Measurements from ENCODE around the gene HSD11B2. TPM values are rescaled to one million over a fixed set of nuclear protein-coding genes. Genes with fewer than 3 reads are reported as not detected.
A peak's percentile ranks its signal among the peaks of the same experiment; 100 is the strongest.

Gene HSD11B2
- total RNA-seq, 1 experiment from 2014 or later = not detected

GRCh38 chr16:67482233-67482924 lies 51.5 kb downstream of the HSD11B2 start:
- H3K4me3 ChIP-seq (ENCODE audit: low read length) = peak overlapping the region; percentile 96
- no peaks in the 10 kb centered on the region for H3K27me3 ChIP-seq (ENCODE audit: low read length)
- peak overlapping the region; percentile 92; the same call in 1 of the 2 replicates for H3K27ac ChIP-seq (ENCODE audit: low read length)
- H3K9me3 ChIP-seq (ENCODE audit: low read length) = no peaks in the 10 kb centered on the region
- peaks cover 54% of the 10 kb centered on the region for H3K4me1 ChIP-seq (ENCODE audit: low read length)
- no peaks in the 10 kb centered on the region for H3K9me2 ChIP-seq (replicated peaks; ENCODE audit: insufficient read depth, low read length)
- no peak for DNase-seq
- H3K9ac ChIP-seq (ENCODE audit: low read length) = peak overlapping the region; percentile 97
- H4K20me1 ChIP-seq (ENCODE audit: insufficient read depth, low read depth, low read length) = no peaks in the 10 kb centered on the region
- no peak overlapping the region for H2AFZ ChIP-seq (ENCODE audit: low read length)
- H3K79me2 ChIP-seq (ENCODE audit: low read length) = peaks cover 44% of the 10 kb centered on the region
- no peaks in the 10 kb centered on the region for H3K36me3 ChIP-seq (ENCODE audit: insufficient read depth, low read length)
- H3K4me2 ChIP-seq (ENCODE audit: low read depth, low read length, poor library complexity, severe bottlenecking) = peak overlapping the region; percentile 92

- peak within 1 kb of the TSS; percentile 97 for H3K9ac ChIP-seq (ENCODE audit: low read length)
- no peak within 1 kb of the TSS for H2AFZ ChIP-seq (ENCODE audit: low read length)
- H3K9me3 ChIP-seq (ENCODE audit: low read length) = no peaks in the 10 kb centered on the region
- H3K4me3 ChIP-seq (ENCODE audit: low read length) = peak within 1 kb of the TSS; percentile 96
- H3K27me3 ChIP-seq (ENCODE audit: low read length) = no peaks in the 10 kb centered on the region
- H3K4me2 ChIP-seq (ENCODE audit: low read depth, low read length, poor library complexity, severe bottlenecking) = peak within 1 kb of the TSS; percentile 92
- peaks cover 37% of the 10 kb centered on the region for H3K79me2 ChIP-seq (ENCODE audit: low read length)
- no peaks in the 10 kb centered on the region for H4K20me1 ChIP-seq (ENCODE audit: insufficient read depth, low read depth, low read length)
- H3K9me2 ChIP-seq (replicated peaks; ENCODE audit: insufficient read depth, low read length) = no peaks in the 10 kb centered on the region
- DNase-seq = no peak
- no peaks in the 10 kb centered on the region for H3K36me3 ChIP-seq (ENCODE audit: insufficient read depth, low read length)
- H3K27ac ChIP-seq (ENCODE audit: low read length) = peak within 1 kb of the TSS; percentile 92; the same call in 1 of the 2 replicates
- H3K4me1 ChIP-seq (ENCODE audit: low read length) = peaks cover 62% of the 10 kb centered on the region
Measured at GRCh38 chr16:67483150-67483549, 52.2 kb downstream of the HSD11B2 start, which contains the start of gene AGRP. AGRP (minus strand) TSS chr16:67483547; CDS start chr16:67483398, 149 bp downstream.

DNA sequence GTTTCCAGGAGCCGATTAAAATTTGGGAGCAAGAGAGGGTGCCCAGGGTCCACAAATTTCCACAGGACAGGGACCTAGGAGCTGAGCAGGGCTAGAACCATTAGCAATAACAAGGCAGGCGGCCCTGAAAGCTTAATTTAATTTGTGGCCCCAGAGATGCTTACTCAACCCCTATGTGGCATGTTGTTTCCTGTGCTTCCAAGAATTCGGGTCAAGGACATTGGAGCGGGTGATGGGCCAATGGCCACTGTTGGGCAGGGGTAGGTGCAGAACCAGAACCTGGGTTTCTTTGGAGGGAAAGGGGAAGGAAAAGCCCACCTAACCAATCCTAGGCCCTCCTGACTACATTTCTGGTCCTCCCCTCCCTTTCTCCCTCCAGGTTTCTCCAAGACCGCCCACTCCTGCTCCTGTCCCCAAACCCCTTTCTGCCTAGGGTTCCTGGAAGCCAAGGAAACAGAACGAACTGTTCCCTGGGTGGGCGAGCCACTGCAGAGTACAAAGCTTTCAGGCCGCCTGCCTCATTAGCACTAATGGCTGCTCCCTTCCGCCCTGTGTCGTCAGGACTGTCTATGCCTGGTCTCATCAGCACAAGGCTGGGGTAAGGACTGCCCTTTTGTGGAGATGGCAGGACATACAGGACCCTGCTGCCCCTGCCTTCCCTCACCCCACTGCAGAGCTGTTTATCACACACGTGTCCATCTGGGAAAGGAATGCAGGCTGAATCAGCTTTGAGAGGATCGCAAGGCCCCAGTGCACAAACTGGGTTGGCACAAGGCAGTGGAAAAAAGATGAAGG lies 53.0 kb downstream of the HSD11B2 start:
- no peaks in the 10 kb centered on the region for H3K36me3 ChIP-seq (ENCODE audit: insufficient read depth, low read length)
- H3K79me2 ChIP-seq (ENCODE audit: low read length) = peaks cover 31% of the 10 kb centered on the region
- no peaks in the 10 kb centered on the region for H3K27me3 ChIP-seq (ENCODE audit: low read length)
- H3K4me3 ChIP-seq (ENCODE audit: low read length) = no peak overlapping the region
- 0 out of 2 replicates have a peak overlapping the region, but pooled peaks have one; percentile 30 for H3K27ac ChIP-seq (ENCODE audit: low read length)
- H2AFZ ChIP-seq (ENCODE audit: low read length) = no peak overlapping the region
- peak overlapping the region; percentile 92 for H3K4me2 ChIP-seq (ENCODE audit: low read depth, low read length, poor library complexity, severe bottlenecking)
- no peaks in the 10 kb centered on the region for H4K20me1 ChIP-seq (ENCODE audit: insufficient read depth, low read depth, low read length)
- H3K9me2 ChIP-seq (replicated peaks; ENCODE audit: insufficient read depth, low read length) = no peaks in the 10 kb centered on the region
- H3K4me1 ChIP-seq (ENCODE audit: low read length) = peaks cover 69% of the 10 kb centered on the region
- no peaks in the 10 kb centered on the region for H3K9me3 ChIP-seq (ENCODE audit: low read length)
- no peak for DNase-seq
- H3K9ac ChIP-seq (ENCODE audit: low read length) = peak overlapping the region; percentile 97; the same call in 1 of the 2 replicates

DNA sequence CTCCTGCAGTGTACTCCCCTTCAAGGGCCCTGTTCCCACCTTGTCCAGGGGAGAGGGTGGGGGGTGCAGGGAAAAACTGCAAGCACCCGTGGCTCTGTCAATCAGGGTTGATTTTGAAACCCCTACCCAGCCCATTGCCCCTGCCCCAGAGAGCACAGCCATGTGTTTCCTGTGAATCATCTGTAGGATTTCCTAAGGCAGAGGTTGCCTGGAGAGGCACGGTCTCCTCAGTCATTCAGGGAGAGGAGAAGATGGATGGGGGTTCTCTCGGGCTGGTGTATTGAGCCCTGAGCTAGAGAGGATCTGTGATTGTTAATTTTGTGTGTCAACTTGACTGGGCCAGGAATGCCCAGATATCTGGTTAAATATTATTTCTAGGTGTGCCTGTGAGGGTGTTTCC lies 55.9 kb downstream of the HSD11B2 start:
- H2AFZ ChIP-seq (ENCODE audit: low read length) = no peak overlapping the region
- 0 out of 2 replicates have a peak overlapping the region, but pooled peaks have one; percentile 20 for H3K27ac ChIP-seq (ENCODE audit: low read length)
- H3K27me3 ChIP-seq (ENCODE audit: low read length) = no peaks in the 10 kb centered on the region
- no peaks in the 10 kb centered on the region for H3K9me3 ChIP-seq (ENCODE audit: low read length)
- peaks cover 16% of the 10 kb centered on the region for H3K79me2 ChIP-seq (ENCODE audit: low read length)
- no peak overlapping the region for H3K4me3 ChIP-seq (ENCODE audit: low read length)
- no peaks in the 10 kb centered on the region for H4K20me1 ChIP-seq (ENCODE audit: insufficient read depth, low read depth, low read length)
- no peaks in the 10 kb centered on the region for H3K9me2 ChIP-seq (replicated peaks; ENCODE audit: insufficient read depth, low read length)
- no peaks in the 10 kb centered on the region for H3K36me3 ChIP-seq (ENCODE audit: insufficient read depth, low read length)
- H3K9ac ChIP-seq (ENCODE audit: low read length) = no peak overlapping the region
- DNase-seq = peak; percentile 36
- no peak overlapping the region for H3K4me2 ChIP-seq (ENCODE audit: low read depth, low read length, poor library complexity, severe bottlenecking)
- peaks cover 75% of the 10 kb centered on the region for H3K4me1 ChIP-seq (ENCODE audit: low read length)

Small RNA genes lying within 50 kb of the gene (small RNA-seq; reads per million reads assigned to genes)
- gene RNU1-123P = not detected

Other genes with a start within 250 kb of the HSD11B2 start
- gene MATCAP1, start 247.2 kb upstream of the HSD11B2 start, total RNA-seq (2014; rRNA removed; shearing (Covaris generic); ENCODE audit: low replicate concordance) = 6.8 and 16.9 TPM in 2 replicates
- gene EXOC3L1, start 241.0 kb upstream of the HSD11B2 start, total RNA-seq (2014; rRNA removed; shearing (Covaris generic); ENCODE audit: low replicate concordance) = not detected in 2 replicates
- gene E2F4, start 239.0 kb upstream of the HSD11B2 start, total RNA-seq (2014; rRNA removed; shearing (Covaris generic); ENCODE audit: low replicate concordance) = 109 and 171 TPM in 2 replicates
- gene ELMO3, start 232.0 kb upstream of the HSD11B2 start, total RNA-seq (2014; rRNA removed; shearing (Covaris generic); ENCODE audit: low replicate concordance) = 0.82 and 5.6 TPM in 2 replicates
- gene TMEM208, start 204.0 kb upstream of the HSD11B2 start, total RNA-seq (2014; rRNA removed; shearing (Covaris generic); ENCODE audit: low replicate concordance) = 19.5 and 38.9 TPM in 2 replicates
- gene FHOD1, start 183.6 kb upstream of the HSD11B2 start, total RNA-seq (2014; rRNA removed; shearing (Covaris generic); ENCODE audit: low replicate concordance) = 29.1 and 33.1 TPM in 2 replicates
- gene SLC9A5, start 182.1 kb upstream of the HSD11B2 start, total RNA-seq (2014; rRNA removed; shearing (Covaris generic); ENCODE audit: low replicate concordance) = 4.9 and 6.1 TPM in 2 replicates
- 0.36 and 0.86 TPM in 2 replicates for gene PLEKHG4, start 151.6 kb upstream of the HSD11B2 start, total RNA-seq (2014; rRNA removed; shearing (Covaris generic); ENCODE audit: low replicate concordance)
- not detected in 2 replicates for gene KCTD19, start 104.4 kb upstream of the HSD11B2 start, total RNA-seq (2014; rRNA removed; shearing (Covaris generic); ENCODE audit: low replicate concordance)
- gene LRRC36, start 104.3 kb upstream of the HSD11B2 start, total RNA-seq (2014; rRNA removed; shearing (Covaris generic); ENCODE audit: low replicate concordance) = not detected in 2 replicates
- gene TPPP3, start 37.6 kb upstream of the HSD11B2 start, total RNA-seq (2014; rRNA removed; shearing (Covaris generic); ENCODE audit: low replicate concordance) = not detected in 2 replicates
- 0.11 TPM in 1 of 2 replicates, not detected in the other for gene ZDHHC1, start 14.6 kb upstream of the HSD11B2 start, total RNA-seq (2014; rRNA removed; shearing (Covaris generic); ENCODE audit: low replicate concordance)
- gene ATP6V0D1, start 50.0 kb downstream of the HSD11B2 start, total RNA-seq (2014; rRNA removed; shearing (Covaris generic); ENCODE audit: low replicate concordance) = 63.8 and 83.4 TPM in 2 replicates
- not detected in 2 replicates for gene AGRP, start 52.4 kb downstream of the HSD11B2 start, total RNA-seq (2014; rRNA removed; shearing (Covaris generic); ENCODE audit: low replicate concordance)
- gene RIPOR1, start 97.7 kb downstream of the HSD11B2 start, total RNA-seq (2014; rRNA removed; shearing (Covaris generic); ENCODE audit: low replicate concordance) = 1.3 and 2.9 TPM in 2 replicates
- gene CTCF, start 131.4 kb downstream of the HSD11B2 start, total RNA-seq (2014; rRNA removed; shearing (Covaris generic); ENCODE audit: low replicate concordance) = 29.5 and 36.0 TPM in 2 replicates
- gene CARMIL2, start 214.0 kb downstream of the HSD11B2 start, total RNA-seq (2014; rRNA removed; shearing (Covaris generic); ENCODE audit: low replicate concordance) = 18.6 and 60.6 TPM in 2 replicates
- 19.1 and 50.4 TPM in 2 replicates for gene ACD, start 229.1 kb downstream of the HSD11B2 start, total RNA-seq (2014; rRNA removed; shearing (Covaris generic); ENCODE audit: low replicate concordance)
- 13.6 and 16.3 TPM in 2 replicates for gene PARD6A, start 229.8 kb downstream of the HSD11B2 start, total RNA-seq (2014; rRNA removed; shearing (Covaris generic); ENCODE audit: low replicate concordance)
- 8.4 and 26.8 TPM in 2 replicates for gene ENKD1, start 235.6 kb downstream of the HSD11B2 start, total RNA-seq (2014; rRNA removed; shearing (Covaris generic); ENCODE audit: low replicate concordance)
- gene C16orf86, start 235.7 kb downstream of the HSD11B2 start, total RNA-seq (2014; rRNA removed; shearing (Covaris generic); ENCODE audit: low replicate concordance) = 13.8 and 18.4 TPM in 2 replicates